ENCODE results near the gene TAF6L. TPM values are rescaled to one million over a fixed set of nuclear protein-coding genes. Genes with fewer than 3 reads are reported as not detected.
A peak's percentile ranks its signal among the peaks of the same experiment; 100 is the strongest.
"Not testable (repeated sequence)": the region's sequence is repeated elsewhere in the genome, so short reads cannot be mapped to it uniquely, and the experiment has no call there.

TAF6L gene
- total RNA-seq, 1 donor from 2014 or later: 18.8 TPM

DNA sequence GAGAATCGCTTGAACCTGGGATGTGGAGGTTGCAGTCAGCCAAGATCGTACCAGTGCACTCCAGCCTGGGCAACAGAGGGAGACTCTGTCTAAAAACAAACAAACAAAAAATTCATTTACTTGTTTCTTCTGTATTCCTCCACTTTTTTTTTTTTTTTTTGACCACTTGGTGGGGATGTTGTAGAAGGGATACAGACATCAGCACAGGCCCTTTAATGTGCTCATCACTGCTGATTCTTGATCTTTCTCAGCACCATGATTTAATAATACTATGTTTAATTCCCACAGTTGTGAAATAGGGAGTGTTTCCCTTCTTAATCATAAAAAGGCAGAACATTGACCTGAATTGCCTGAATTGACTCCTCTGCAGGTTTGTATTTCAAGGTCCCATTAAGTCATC, 38.4 kb upstream of the TAF6L start:
- Mint-ChIP-seq H3K36me3 (ENCODE audit: low read depth) (peaks cover 9% of the 10 kb centered on the region), H3K9me3 (ENCODE audit: low read depth) (no peaks in the 10 kb centered on the region), H3K4me1 (ENCODE audit: low read depth) (peaks cover 26% of the 10 kb centered on the region), H3K27ac (ENCODE audit: unreplicated experiment) (no peak overlapping the region), H3K27me3 (ENCODE audit: low read depth) (no peaks in the 10 kb centered on the region), H3K4me3 (ENCODE audit: unreplicated experiment) (no peak overlapping the region)
- DNase-seq (ENCODE audit: low spot score): no peak
- TF ChIP-seq, protein P1, sequence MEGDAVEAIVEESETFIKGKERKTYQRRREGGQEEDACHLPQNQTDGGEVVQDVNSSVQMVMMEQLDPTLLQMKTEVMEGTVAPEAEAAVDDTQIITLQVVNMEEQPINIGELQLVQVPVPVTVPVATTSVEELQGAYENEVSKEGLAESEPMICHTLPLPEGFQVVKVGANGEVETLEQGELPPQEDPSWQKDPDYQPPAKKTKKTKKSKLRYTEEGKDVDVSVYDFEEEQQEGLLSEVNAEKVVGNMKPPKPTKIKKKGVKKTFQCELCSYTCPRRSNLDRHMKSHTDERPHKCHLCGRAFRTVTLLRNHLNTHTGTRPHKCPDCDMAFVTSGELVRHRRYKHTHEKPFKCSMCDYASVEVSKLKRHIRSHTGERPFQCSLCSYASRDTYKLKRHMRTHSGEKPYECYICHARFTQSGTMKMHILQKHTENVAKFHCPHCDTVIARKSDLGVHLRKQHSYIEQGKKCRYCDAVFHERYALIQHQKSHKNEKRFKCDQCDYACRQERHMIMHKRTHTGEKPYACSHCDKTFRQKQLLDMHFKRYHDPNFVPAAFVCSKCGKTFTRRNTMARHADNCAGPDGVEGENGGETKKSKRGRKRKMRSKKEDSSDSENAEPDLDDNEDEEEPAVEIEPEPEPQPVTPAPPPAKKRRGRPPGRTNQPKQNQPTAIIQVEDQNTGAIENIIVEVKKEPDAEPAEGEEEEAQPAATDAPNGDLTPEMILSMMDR (IDR thresholded peaks at IDR 0.05): peak; percentile 66

DNA sequence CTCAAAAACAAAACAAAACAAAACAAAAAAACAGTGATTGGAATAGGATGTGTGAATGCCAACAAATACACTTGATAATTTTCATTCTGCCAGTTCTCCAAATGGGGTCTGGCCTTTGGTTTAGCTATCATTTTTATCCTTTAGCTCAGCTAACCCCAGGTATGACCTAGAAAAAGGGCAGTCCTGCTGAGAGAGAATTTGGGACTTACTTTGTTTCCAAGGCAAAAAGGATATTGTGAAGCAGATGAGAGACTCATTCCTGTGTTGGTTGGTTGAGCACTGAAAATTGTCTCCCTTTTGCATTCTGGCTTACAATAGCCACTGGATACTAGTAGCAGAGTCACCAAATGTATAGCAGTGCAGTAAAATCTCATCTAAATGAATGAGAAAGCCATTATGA, 34.0 kb upstream of the TAF6L start:
- no peak for DNase-seq (ENCODE audit: low spot score)
- H3K9me3 Mint-ChIP-seq (ENCODE audit: low read depth): no peaks in the 10 kb centered on the region
- H3K27ac Mint-ChIP-seq (ENCODE audit: unreplicated experiment): no peak overlapping the region
- H3K36me3 Mint-ChIP-seq (ENCODE audit: low read depth): peaks cover 20% of the 10 kb centered on the region
- H3K4me3 Mint-ChIP-seq (ENCODE audit: unreplicated experiment): no peak overlapping the region
- no peaks in the 10 kb centered on the region for H3K27me3 Mint-ChIP-seq (ENCODE audit: low read depth)
- peaks cover 5% of the 10 kb centered on the region for H3K4me1 Mint-ChIP-seq (ENCODE audit: low read depth)
- TF ChIP-seq, protein P1 (IDR thresholded peaks at IDR 0.05): no peak

DNA sequence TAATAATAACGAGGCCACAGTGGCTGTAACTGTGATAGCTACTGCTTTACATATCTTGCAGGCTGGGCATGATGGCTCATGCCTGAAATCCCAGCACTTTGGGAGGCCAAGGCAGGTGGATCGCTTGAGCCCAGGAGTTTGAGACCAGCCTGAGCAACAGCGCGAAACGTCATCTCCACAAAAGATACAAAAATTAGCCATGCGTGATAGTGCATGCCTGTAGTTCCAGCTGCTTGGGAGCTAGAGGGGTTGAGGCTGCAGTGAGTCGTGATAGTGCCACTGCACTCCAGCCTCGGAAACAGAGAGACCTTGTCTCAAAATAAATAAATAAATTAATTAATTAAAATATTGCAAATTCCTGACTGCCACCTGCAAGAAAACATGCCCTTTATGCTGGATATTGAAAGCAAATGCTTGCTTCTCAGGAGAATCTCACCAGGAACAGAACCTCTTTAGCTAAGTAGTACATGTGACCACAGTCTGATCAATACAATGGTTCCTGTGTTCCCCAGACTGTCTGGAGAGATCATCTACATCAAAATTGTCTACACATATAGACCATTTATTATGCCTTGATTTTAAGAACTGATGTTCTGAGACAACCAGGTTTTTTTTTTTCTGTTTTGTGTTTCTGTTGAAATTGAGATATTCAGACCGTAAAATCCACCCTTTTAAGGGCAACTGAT, 23.6 kb upstream of the TAF6L start:
- Mint-ChIP-seq H3K4me1 (ENCODE audit: low read depth) (peaks cover 18% of the 10 kb centered on the region), H3K4me3 (ENCODE audit: unreplicated experiment) (no peak overlapping the region), H3K27me3 (ENCODE audit: low read depth) (no peaks in the 10 kb centered on the region), H3K36me3 (ENCODE audit: low read depth) (peaks cover 5% of the 10 kb centered on the region), H3K9me3 (ENCODE audit: low read depth) (no peaks in the 10 kb centered on the region), H3K27ac (ENCODE audit: unreplicated experiment) (no peak overlapping the region)
- TF ChIP-seq, protein P1 (IDR thresholded peaks at IDR 0.05): no peak
- no peak for DNase-seq (ENCODE audit: low spot score)

DNA sequence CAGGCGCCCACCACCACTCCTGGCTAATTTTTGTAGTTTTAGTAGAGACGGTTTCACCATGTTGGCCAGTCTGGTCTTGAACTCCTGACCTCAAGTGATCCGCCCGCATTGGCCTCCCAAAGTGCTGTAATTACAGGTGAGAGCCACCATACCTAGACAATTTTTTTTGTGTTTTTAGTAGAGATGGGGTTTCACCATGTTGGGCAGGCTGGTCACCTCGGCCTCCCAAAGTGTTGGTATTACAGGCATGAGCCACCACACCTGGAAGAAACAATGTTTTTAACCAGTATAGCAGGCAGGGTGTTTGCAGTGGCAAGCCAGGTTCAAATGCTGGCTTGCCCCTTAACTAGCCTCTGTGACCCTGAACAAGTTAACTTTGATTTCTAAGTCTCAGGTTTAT, 21.3 kb upstream of the TAF6L start:
- not testable (repeated sequence) for DNase-seq (ENCODE audit: low spot score); H3K27ac Mint-ChIP-seq (ENCODE audit: unreplicated experiment); H3K36me3 Mint-ChIP-seq (ENCODE audit: low read depth); H3K4me3 Mint-ChIP-seq (ENCODE audit: unreplicated experiment); H3K27me3 Mint-ChIP-seq (ENCODE audit: low read depth); H3K9me3 Mint-ChIP-seq (ENCODE audit: low read depth)
- H3K4me1 Mint-ChIP-seq (ENCODE audit: low read depth): peaks cover 31% of the 10 kb centered on the region

DNA sequence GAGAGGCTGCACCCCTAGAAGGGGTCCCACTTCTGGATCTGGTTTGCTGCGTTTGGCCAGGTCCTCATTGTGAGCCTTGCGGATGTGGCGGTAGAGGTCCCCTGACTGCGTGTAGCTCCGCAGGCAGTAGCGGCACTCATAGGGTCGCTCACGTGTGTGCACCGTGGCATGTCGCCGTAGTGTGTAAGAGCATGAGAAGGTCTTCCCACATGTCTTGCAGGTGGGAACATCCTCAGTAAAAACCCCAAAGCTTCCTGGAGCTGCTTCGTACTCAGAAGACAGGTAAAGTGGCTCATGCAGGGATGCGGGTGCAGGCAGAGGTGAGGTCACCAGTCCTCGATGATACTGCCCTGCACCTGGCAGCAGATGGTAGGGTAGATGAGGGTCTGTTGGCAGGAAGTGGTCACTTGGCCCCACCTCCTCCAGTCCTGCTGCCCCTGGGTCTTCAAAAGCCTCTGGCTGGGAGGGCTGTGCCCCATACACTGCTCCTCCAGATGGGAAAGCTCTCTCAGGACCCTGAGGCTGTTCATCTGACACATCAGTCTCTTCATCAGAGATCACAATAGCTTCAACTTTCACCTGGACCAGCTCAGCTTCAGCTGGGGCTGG, 18.9 kb upstream of the TAF6L start:
- peak; percentile 69 for DNase-seq (ENCODE audit: low spot score)
- no peak overlapping the region for H3K4me3 Mint-ChIP-seq (ENCODE audit: unreplicated experiment)
- peaks cover 5% of the 10 kb centered on the region for H3K36me3 Mint-ChIP-seq (ENCODE audit: low read depth)
- TF ChIP-seq, protein P1 (IDR thresholded peaks at IDR 0.05): no peak
- peaks cover 31% of the 10 kb centered on the region for H3K4me1 Mint-ChIP-seq (ENCODE audit: low read depth)
- no peaks in the 10 kb centered on the region for H3K9me3 Mint-ChIP-seq (ENCODE audit: low read depth)
- no peaks in the 10 kb centered on the region for H3K27me3 Mint-ChIP-seq (ENCODE audit: low read depth)
- no peak overlapping the region for H3K27ac Mint-ChIP-seq (ENCODE audit: unreplicated experiment)
